Measurements from ENCODE around the gene MXD3.

DNA sequence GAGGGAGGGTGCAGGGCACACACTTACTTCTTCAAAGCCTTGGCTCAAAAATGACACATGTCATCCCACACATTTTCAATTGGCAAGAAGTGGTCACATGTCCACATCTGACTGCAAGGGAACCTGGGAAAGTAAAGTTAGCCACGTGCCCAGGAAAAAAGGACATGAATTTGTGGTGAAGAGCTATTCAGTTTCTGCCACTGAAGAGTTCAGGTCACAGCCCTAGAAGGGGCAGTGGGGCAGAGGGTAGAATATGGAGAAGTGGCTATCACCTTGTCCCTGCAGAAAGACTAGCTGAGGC is 44.1 kb upstream of the MXD3 start:
- TF ChIP-seq EZH2 (IDR thresholded peaks at IDR 0.05; ENCODE audit: borderline replicate concordance, insufficient read depth, low read depth, low read length, poor library complexity, severe bottlenecking) (no peak), CTCF (IDR thresholded peaks at IDR 0.05) (no peak)

Measured in B cell (primary cell).